Astrocyte (in vitro differentiated cells and primary cell): ENCODE measurements around the gene UBE4B. TPM values are rescaled to one million over a fixed set of nuclear protein-coding genes. Genes with fewer than 3 reads are reported as not detected.

Source experiments
- DNase-seq: peaks from one replicate; pipeline ENCODE4 v3.0.0-alpha.2; 2010; ENCODE audit warnings: low read depth
- FAIRE-seq: peaks from 2 replicates; lab custom pipeline; 2011; peaks lifted over from hg19 to GRCh38; lab: Jason Lieb, UNC
- H2AFZ ChIP-seq: 2 replicates; pipeline ENCODE4 v1.6.0; 2012; ENCODE audit warnings: low read depth, low read length, inconsistent platforms
- H3K27ac ChIP-seq: 2 replicates; pipeline ENCODE4 v1.5.1; 2011; ENCODE audit warnings: low read depth, low read length, inconsistent platforms
- H3K27me3 ChIP-seq: 2 replicates; pipeline ENCODE4 v1.6.0; 2011; ENCODE audit warnings: low read length, inconsistent platforms; ENCODE audit not compliant: insufficient read depth
- H3K36me3 ChIP-seq: 2 replicates; pipeline ENCODE4 v1.5.1; 2011; ENCODE audit warnings: low read length, inconsistent platforms; ENCODE audit not compliant: insufficient read depth
- H3K4me1 ChIP-seq: 2 replicates; pipeline ENCODE4 v1.5.1; 2011; ENCODE audit warnings: low read length, inconsistent platforms; ENCODE audit not compliant: insufficient read depth
- H3K4me2 ChIP-seq: 2 replicates; pipeline ENCODE4 v1.6.0; 2012; ENCODE audit warnings: low read length, inconsistent platforms
- H3K4me3 ChIP-seq: 2 replicates; pipeline ENCODE4 v1.5.1; 2011; ENCODE audit warnings: low read depth, mild to moderate bottlenecking, low read length, inconsistent platforms; ENCODE audit not compliant: insufficient read depth
- H3K79me2 ChIP-seq: 2 replicates; pipeline ENCODE4 v1.6.0; 2012; ENCODE audit warnings: mild to moderate bottlenecking, low read length, inconsistent platforms; ENCODE audit not compliant: insufficient read depth
- H3K9ac ChIP-seq: 2 replicates; pipeline ENCODE4 v1.6.0; 2012; ENCODE audit warnings: mild to moderate bottlenecking, low read length, inconsistent platforms
- H3K9me3 ChIP-seq: 2 replicates; pipeline ENCODE4 v1.5.1; 2012; ENCODE audit warnings: low read depth, mild to moderate bottlenecking, low read length, inconsistent platforms; ENCODE audit not compliant: insufficient read depth
- H4K20me1 ChIP-seq: 2 replicates; pipeline ENCODE4 v1.6.0; 2012; ENCODE audit warnings: low read length, inconsistent platforms; ENCODE audit not compliant: insufficient read depth
- H3K27ac Mint-ChIP-seq: one replicate; pipeline ENCODE4 v1.8.0; 2021; ENCODE audit warnings: mild to moderate bottlenecking, mixed read lengths; ENCODE audit not compliant: unreplicated experiment
- H3K27me3 Mint-ChIP-seq: one replicate; pipeline ENCODE4 v1.8.0; 2021; ENCODE audit warnings: low read depth, mixed read lengths; ENCODE audit not compliant: unreplicated experiment
- H3K36me3 Mint-ChIP-seq: one replicate; pipeline ENCODE4 v1.8.0; 2021; ENCODE audit warnings: low read depth, mixed read lengths; ENCODE audit not compliant: unreplicated experiment
- H3K4me1 Mint-ChIP-seq: one replicate; pipeline ENCODE4 v1.8.0; 2021; ENCODE audit warnings: low read depth, mixed read lengths; ENCODE audit not compliant: unreplicated experiment
- H3K4me3 Mint-ChIP-seq: one replicate; pipeline ENCODE4 v1.8.0; 2021; ENCODE audit warnings: mild to moderate bottlenecking, moderate library complexity, mixed read lengths; ENCODE audit not compliant: unreplicated experiment
- H3K9me3 Mint-ChIP-seq: one replicate; pipeline ENCODE4 v1.8.0; 2021; ENCODE audit warnings: mild to moderate bottlenecking, mixed read lengths; ENCODE audit not compliant: unreplicated experiment
- EZH2 ChIP-seq: IDR thresholded peaks from 2 replicates; pipeline ENCODE4 v1.6.1; 2012; ENCODE audit warnings: mild to moderate bottlenecking, low read length, inconsistent platforms; ENCODE audit not compliant: insufficient read depth
- total RNA-seq: library from RNA; stranded (reverse); gene quantifications from 2 replicates; pipeline ENCODE4 v1.2.1, GENCODE V29; 2021
- TF ChIP-seq, protein P1 (sequence below): IDR thresholded peaks from 2 replicates; pipeline ENCODE4 v1.5.1; 2011; ENCODE audit warnings: low read depth, mild to moderate bottlenecking, inconsistent platforms, low read length, moderate library complexity; ENCODE audit not compliant: insufficient read depth

The UBE4B gene
- total RNA-seq, 1 donor from 2014 or later = 41.5 TPM

DNA sequence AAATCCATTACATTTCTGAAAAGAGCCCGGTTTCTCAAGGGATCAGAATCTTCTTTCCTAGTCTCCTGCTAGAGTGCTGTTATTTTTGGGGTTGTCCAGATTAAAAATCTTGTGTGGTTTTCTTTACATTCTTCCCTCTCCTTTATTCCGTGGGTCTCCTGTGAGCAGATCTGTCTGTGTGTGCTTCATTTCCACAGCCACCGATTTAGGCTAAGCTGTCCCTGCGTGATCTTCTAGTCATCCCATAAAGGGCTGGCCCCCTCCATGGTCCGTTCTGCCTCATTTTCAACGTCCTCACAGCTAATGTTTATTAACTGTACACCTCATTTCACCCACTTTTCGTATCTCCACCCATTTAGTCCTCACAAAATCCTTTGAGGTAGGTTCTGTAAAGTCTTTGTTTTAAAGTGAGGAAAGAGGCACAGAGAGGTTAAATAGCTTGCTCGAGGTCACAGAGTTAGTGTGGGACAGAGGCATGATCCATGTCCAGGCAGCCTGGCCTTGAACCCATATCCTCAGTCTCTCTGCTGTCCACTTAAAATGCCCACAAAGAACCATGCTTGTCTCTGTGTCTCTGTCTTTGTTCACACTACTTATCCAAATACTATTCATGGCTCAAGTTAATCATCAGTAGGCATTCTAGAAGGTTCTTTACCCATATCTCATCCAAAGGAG, 139.4 kb downstream of the UBE4B start:
- H2AFZ ChIP-seq = no peak overlapping the region
- H3K4me3 ChIP-seq = no peak overlapping the region
- no peaks in the 10 kb centered on the region for H3K79me2 ChIP-seq
- no peaks in the 10 kb centered on the region for H3K27me3 ChIP-seq
- Mint-ChIP-seq H3K36me3 (peaks cover 29% of the 10 kb centered on the region), H3K9me3 (no peaks in the 10 kb centered on the region), H3K4me3 (no peak overlapping the region), H3K27me3 (no peaks in the 10 kb centered on the region), H3K4me1 (peaks cover 3% of the 10 kb centered on the region), H3K27ac (no peak overlapping the region)
- H3K9ac ChIP-seq = no peak overlapping the region
- no peaks in the 10 kb centered on the region for H3K4me1 ChIP-seq
- no peaks in the 10 kb centered on the region for H3K9me3 ChIP-seq
- H3K36me3 ChIP-seq = peaks cover 18% of the 10 kb centered on the region
- H4K20me1 ChIP-seq = no peaks in the 10 kb centered on the region
- FAIRE-seq (no peak), DNase-seq (no peak)
- TF ChIP-seq EZH2 = no peak
- TF ChIP-seq, protein P1, sequence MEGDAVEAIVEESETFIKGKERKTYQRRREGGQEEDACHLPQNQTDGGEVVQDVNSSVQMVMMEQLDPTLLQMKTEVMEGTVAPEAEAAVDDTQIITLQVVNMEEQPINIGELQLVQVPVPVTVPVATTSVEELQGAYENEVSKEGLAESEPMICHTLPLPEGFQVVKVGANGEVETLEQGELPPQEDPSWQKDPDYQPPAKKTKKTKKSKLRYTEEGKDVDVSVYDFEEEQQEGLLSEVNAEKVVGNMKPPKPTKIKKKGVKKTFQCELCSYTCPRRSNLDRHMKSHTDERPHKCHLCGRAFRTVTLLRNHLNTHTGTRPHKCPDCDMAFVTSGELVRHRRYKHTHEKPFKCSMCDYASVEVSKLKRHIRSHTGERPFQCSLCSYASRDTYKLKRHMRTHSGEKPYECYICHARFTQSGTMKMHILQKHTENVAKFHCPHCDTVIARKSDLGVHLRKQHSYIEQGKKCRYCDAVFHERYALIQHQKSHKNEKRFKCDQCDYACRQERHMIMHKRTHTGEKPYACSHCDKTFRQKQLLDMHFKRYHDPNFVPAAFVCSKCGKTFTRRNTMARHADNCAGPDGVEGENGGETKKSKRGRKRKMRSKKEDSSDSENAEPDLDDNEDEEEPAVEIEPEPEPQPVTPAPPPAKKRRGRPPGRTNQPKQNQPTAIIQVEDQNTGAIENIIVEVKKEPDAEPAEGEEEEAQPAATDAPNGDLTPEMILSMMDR = no peak
- H3K4me2 ChIP-seq = no peak overlapping the region
- no peak overlapping the region for H3K27ac ChIP-seq

DNA sequence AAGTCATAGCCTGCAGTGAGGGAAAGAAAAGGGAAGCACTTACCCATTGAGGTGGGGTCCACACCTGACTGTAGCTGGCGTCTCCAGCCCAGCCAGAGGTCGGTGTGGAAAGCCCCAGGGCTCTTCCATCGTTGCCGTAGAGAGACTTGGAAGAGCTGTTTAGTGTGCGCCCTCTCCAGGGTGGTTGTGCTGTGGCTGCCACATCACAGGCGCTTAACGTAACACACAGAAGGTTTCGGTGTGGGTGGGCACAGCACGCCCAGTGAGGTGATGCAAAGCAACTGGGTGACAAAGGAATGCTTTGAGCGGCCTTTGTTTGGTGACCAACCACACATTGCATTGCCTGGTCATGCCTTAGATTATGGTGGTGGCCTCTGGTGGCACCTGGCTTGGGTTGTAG, 140.8 kb downstream of the UBE4B start:
- FAIRE-seq (no peak), DNase-seq (no peak)
- no peaks in the 10 kb centered on the region for H4K20me1 ChIP-seq
- H2AFZ ChIP-seq = no peak overlapping the region
- no peaks in the 10 kb centered on the region for H3K79me2 ChIP-seq
- H3K9me3 ChIP-seq = no peaks in the 10 kb centered on the region
- H3K9ac ChIP-seq = no peak overlapping the region
- H3K36me3 ChIP-seq = peaks cover 15% of the 10 kb centered on the region
- H3K4me1 ChIP-seq = peaks cover 2% of the 10 kb centered on the region
- no peak overlapping the region for H3K27ac Mint-ChIP-seq
- no peaks in the 10 kb centered on the region for H3K27me3 Mint-ChIP-seq
- H3K4me2 ChIP-seq = no peak overlapping the region
- no peaks in the 10 kb centered on the region for H3K9me3 Mint-ChIP-seq
- no peaks in the 10 kb centered on the region for H3K27me3 ChIP-seq
- H3K27ac ChIP-seq = no peak overlapping the region
- H3K4me3 ChIP-seq = no peak overlapping the region
- H3K36me3 Mint-ChIP-seq = peaks cover 23% of the 10 kb centered on the region
- TF ChIP-seq, protein P1 = no peak
- TF ChIP-seq EZH2 = no peak
- H3K4me3 Mint-ChIP-seq = no peak overlapping the region
- H3K4me1 Mint-ChIP-seq = peaks cover 5% of the 10 kb centered on the region

DNA sequence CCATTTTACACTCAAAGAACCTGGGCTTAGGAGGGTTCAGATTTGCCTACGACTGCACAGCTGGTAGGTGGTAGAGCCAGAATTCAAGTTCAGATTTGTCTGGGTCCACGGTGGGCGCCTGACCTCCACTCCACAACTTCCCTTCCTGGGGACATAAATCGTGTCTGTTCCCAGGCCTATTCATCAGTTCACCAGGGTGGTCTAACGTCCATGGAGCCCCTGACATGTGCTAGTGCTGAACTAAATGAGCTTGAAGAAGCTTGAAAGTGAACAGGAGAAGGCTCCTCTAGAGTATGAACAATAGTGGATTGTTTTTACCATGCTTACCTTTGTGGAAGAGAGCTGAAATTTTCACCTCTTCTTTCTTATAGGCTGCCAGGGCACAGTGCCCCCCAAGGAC, 145.1 kb downstream of the UBE4B start:
- no peak overlapping the region for H3K4me2 ChIP-seq
- H3K27ac Mint-ChIP-seq = no peak overlapping the region

More for the DNA sequence above, 145.1 kb downstream of the UBE4B start:
- DNase-seq = no peak
- peaks cover 7% of the 10 kb centered on the region for H3K4me1 ChIP-seq
- no peak for TF ChIP-seq EZH2
- TF ChIP-seq, protein P1 = no peak
- no peaks in the 10 kb centered on the region for H3K9me3 ChIP-seq
- Mint-ChIP-seq H3K36me3 (peaks cover 22% of the 10 kb centered on the region), H3K27me3 (no peaks in the 10 kb centered on the region), H3K9me3 (no peaks in the 10 kb centered on the region), H3K4me3 (no peak overlapping the region), H3K4me1 (peaks cover 9% of the 10 kb centered on the region)
- H2AFZ ChIP-seq = no peak overlapping the region
- H3K27me3 ChIP-seq = no peaks in the 10 kb centered on the region
- no peak for FAIRE-seq
- peaks cover 23% of the 10 kb centered on the region for H3K36me3 ChIP-seq
- H3K27ac ChIP-seq = no peak overlapping the region
- no peak overlapping the region for H3K9ac ChIP-seq
- no peak overlapping the region for H3K4me3 ChIP-seq
- H4K20me1 ChIP-seq = no peaks in the 10 kb centered on the region
- no peaks in the 10 kb centered on the region for H3K79me2 ChIP-seq
